Suprapubic skin (tissue), 4 donors: ENCODE data around the gene BOLA3. TPM values are rescaled to one million over a fixed set of nuclear protein-coding genes. Genes with fewer than 3 reads are reported as not detected.
A peak's percentile ranks its signal among the peaks of the same experiment; 100 is the strongest.

Experiments used
- DNase-seq, 2 donors: peaks; one replicate each; pipeline ENCODE4 v3.0.0-alpha.2; 2019; ENCODE audit warnings: low spot score in 2 of 2
- H3K27ac ChIP-seq: fragments of 200-600 bp; sonication (generic); one replicate; pipeline ENCODE4 v1.5.1; 2019
- H3K27me3 ChIP-seq: fragments of 200-600 bp; sonication (generic); one replicate; pipeline ENCODE4 v1.5.1; 2019
- H3K36me3 ChIP-seq: fragments of 200-600 bp; sonication (generic); one replicate; pipeline ENCODE4 v1.5.1; 2019
- H3K4me1 ChIP-seq: fragments of 200-600 bp; sonication (generic); one replicate; pipeline ENCODE4 v1.5.1; 2019
- H3K4me3 ChIP-seq: fragments of 200-600 bp; sonication (generic); one replicate; pipeline ENCODE4 v1.5.1; 2019; ENCODE audit warnings: mild to moderate bottlenecking
- H3K9me3 ChIP-seq: fragments of 200-600 bp; sonication (generic); one replicate; pipeline ENCODE4 v1.5.1; 2019
- EP300 ChIP-seq: sonication (generic); formaldehyde crosslinking; IDR thresholded peaks from one replicate; pipeline ENCODE4 v1.6.1; 2017; ENCODE audit warnings: antibody characterized with exemption
- POLR2A ChIP-seq, 2 donors: fragments of 450-650 bp; IDR thresholded peaks; one replicate each; pipeline ENCODE4 v1.6.1; 2017; ENCODE audit warnings: antibody characterized with exemption in 2 of 2, mild to moderate bottlenecking in 2 of 2, moderate library complexity in 2 of 2
- POLR2AphosphoS5 ChIP-seq, 3 donors: sonication (generic); formaldehyde crosslinking; IDR thresholded peaks; one replicate each; pipeline ENCODE4 v1.6.1; 2017; ENCODE audit warnings: antibody characterized with exemption in 3 of 3
- WGBS: methylation state at CpG from one replicate; pipeline ENCODE4 v1.1.5; 2018; 5-methylcytosine and 5-hydroxymethylcytosine counted together
- total RNA-seq, 4 donors: library from RNA; depleted of rRNA; stranded (reverse); fragments of >200 nt; gene quantifications; one replicate each; pipeline ENCODE4 v1.1.0, GENCODE V29; 2016
- TF ChIP-seq, protein P1 (sequence below), 2 donors: fragments of 200-600 bp in 1 of 2; fragments of 450-650 bp in 1 of 2; sonication (generic) in 1 of 2; IDR thresholded peaks; one replicate each; pipeline ENCODE4 v1.5.1; 2016 to 2019; ENCODE audit warnings: antibody characterized with exemption in 2 of 2, mild to moderate bottlenecking in 1 of 2, moderate library complexity in 1 of 2

Gene BOLA3
- total RNA-seq, 4 donors from 2014 or later = 18.9 to 44.0 (median 28.1) TPM

DNA sequence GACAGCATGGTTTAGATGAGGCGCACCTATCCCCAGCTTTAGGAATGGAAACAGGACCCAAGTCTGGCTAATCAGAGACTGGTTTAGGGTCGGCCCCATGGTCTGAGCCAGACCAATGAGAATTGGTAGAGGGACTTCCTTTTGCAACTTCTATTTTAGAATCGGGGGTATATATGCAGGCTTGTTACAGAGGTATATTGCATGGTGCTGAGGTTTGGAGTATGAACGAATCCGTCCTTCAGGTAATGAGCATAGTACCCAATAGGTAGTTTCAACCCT, 1.5 kb upstream of the BOLA3 start:
- H3K36me3 ChIP-seq = peaks cover 10% of the 10 kb centered on the region
- H3K27ac ChIP-seq = no peak overlapping the region
- H3K9me3 ChIP-seq = no peaks in the 10 kb centered on the region
- no peak for DNase-seq
- TF ChIP-seq, protein P1, sequence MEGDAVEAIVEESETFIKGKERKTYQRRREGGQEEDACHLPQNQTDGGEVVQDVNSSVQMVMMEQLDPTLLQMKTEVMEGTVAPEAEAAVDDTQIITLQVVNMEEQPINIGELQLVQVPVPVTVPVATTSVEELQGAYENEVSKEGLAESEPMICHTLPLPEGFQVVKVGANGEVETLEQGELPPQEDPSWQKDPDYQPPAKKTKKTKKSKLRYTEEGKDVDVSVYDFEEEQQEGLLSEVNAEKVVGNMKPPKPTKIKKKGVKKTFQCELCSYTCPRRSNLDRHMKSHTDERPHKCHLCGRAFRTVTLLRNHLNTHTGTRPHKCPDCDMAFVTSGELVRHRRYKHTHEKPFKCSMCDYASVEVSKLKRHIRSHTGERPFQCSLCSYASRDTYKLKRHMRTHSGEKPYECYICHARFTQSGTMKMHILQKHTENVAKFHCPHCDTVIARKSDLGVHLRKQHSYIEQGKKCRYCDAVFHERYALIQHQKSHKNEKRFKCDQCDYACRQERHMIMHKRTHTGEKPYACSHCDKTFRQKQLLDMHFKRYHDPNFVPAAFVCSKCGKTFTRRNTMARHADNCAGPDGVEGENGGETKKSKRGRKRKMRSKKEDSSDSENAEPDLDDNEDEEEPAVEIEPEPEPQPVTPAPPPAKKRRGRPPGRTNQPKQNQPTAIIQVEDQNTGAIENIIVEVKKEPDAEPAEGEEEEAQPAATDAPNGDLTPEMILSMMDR (IDR thresholded peaks at IDR 0.05) = no peak
- no peak for TF ChIP-seq EP300
- TF ChIP-seq POLR2A (IDR thresholded peaks at IDR 0.05) = no peak
- no peak for TF ChIP-seq POLR2AphosphoS5 (IDR thresholded peaks at IDR 0.05)
- WGBS = 92% methylated on average over 5 of the region's 5 CpGs
- no peak overlapping the region for H3K4me3 ChIP-seq
- peaks cover 20% of the 10 kb centered on the region for H3K4me1 ChIP-seq
- no peaks in the 10 kb centered on the region for H3K27me3 ChIP-seq

DNA sequence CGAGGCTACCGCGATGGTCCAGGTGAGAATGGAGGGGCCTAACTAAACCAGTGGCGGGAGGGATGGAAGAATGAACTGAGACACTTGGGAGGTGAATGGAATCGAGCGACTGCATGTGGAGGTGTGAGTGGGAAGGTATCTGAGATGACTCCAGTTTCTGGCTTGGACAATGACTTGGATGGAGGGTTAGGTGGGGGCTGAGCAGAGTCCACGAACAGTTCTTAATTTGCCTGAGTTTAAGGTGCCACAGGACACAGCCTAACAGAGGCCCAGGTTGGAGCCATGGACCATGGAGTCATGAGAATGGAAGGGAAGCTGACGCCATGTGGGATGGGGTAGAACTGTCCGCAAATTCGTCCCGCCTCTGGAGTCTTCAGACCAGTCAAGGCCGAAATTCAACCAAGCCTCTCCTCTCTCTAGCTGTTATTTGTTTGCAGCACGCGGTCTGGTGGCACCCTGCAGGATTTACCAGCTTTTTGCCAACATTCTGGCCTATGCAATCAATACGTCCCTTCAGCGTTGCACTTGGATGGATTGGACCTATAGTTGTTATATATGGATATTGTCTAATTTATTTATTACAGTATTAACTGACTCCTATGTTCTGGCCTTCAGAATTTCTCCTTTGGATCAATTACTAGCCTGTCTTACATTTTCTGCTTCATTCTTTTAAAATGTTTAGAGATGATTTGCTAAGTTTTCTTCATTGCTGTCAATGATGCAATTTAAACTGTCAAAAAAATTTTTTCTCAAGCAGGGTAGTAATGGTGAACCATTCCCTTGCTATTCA, 940 bp upstream of the BOLA3 start:
- no peaks in the 10 kb centered on the region for H3K9me3 ChIP-seq
- peaks cover 5% of the 10 kb centered on the region for H3K36me3 ChIP-seq
- H3K27me3 ChIP-seq = no peaks in the 10 kb centered on the region
- H3K4me1 ChIP-seq = peaks cover 20% of the 10 kb centered on the region
- 57% methylated on average over 16 of the region's 16 CpGs for WGBS
- TF ChIP-seq EP300 = no peak
- no peak for TF ChIP-seq POLR2A (IDR thresholded peaks at IDR 0.05)
- TF ChIP-seq, protein P1 (IDR thresholded peaks at IDR 0.05) = no peak
- TF ChIP-seq POLR2AphosphoS5 (IDR thresholded peaks at IDR 0.05) = no peak
- H3K4me3 ChIP-seq = peak overlapping the region; percentile 87
- H3K27ac ChIP-seq = no peak overlapping the region
- no peak for DNase-seq

DNA sequence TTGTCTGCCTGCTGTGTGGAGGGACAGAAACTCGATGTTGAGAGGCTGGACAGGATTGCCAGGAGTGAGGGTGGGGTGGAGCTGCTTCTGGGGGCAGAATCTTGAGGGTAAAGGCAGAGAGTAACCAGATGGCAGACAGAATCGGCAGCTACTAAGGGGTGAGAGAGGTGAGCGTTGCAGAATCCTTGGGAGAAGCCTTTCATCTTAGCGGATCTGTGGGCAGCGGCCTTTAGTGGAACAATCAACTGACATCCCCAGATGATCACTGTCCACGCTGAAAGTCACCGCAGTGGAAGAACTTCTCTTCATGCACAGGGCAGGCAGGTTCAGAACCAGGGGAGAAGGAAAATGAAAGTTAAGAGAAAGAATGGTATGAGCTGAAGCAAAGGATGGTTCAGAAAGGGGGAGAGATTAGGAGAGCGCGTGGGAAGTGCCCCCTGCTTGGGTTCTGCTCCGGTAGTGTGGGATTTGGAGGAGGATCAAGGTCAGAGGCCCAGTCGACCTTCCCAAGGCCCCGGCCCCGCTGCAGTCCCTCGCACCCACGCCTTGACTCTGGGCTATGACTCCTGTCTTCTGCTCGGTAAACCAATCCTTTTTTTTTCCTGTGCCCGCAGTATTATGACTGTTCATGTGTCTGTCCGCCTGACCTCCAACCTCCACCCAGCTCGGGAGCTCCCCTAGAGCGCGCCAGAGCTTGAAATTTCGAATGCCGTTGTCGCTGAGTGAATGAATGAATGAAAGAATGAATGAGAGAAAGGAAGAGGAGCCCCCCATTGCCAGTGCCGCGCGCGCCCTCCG, 584 bp downstream of the BOLA3 start:
- Histone ChIP-seq H3K36me3 (peaks cover 6% of the 10 kb centered on the region), H3K4me3 (peak overlapping the region; percentile 87), H3K4me1 (peaks cover 20% of the 10 kb centered on the region), H3K27me3 (no peaks in the 10 kb centered on the region), H3K27ac (no peak overlapping the region), H3K9me3 (no peaks in the 10 kb centered on the region)
- TF ChIP-seq POLR2AphosphoS5 (IDR thresholded peaks at IDR 0.05) (no peak), POLR2A (IDR thresholded peaks at IDR 0.05) (no peak), EP300 (no peak)
- TF ChIP-seq, protein P1 (IDR thresholded peaks at IDR 0.05) = no peak
- no peak for DNase-seq
- 6% methylated on average over 29 of the region's 29 CpGs for WGBS

DNA sequence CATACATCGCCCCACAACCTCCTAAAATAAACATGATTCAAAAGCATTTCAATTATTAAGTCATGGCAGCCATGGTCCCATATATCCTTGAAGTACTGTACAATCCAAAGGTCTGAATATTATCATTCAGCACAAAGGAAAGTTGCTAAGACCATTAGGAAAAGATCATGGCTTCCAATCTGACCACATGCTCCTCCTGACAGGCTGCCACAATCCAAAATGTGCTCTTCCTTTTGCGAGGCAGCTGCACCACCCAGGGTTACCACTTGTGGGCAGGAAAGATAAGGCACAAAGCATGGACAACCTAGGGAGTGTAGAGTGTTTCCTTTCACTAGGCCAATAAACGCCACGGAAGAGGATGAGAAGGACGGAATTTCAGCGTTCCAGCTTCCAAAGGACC, 5.4 kb downstream of the BOLA3 start:
- Histone ChIP-seq H3K27me3 (no peaks in the 10 kb centered on the region), H3K4me3 (no peak overlapping the region), H3K27ac (no peak overlapping the region), H3K36me3 (peaks cover 14% of the 10 kb centered on the region), H3K9me3 (no peaks in the 10 kb centered on the region), H3K4me1 (peaks cover 10% of the 10 kb centered on the region)
- TF ChIP-seq POLR2A (IDR thresholded peaks at IDR 0.05) (no peak), EP300 (no peak), POLR2AphosphoS5 (IDR thresholded peaks at IDR 0.05) (no peak)
- TF ChIP-seq, protein P1 (IDR thresholded peaks at IDR 0.05) = no peak
- no peak for DNase-seq
- WGBS = 76% methylated on average over 6 of the region's 6 CpGs

DNA sequence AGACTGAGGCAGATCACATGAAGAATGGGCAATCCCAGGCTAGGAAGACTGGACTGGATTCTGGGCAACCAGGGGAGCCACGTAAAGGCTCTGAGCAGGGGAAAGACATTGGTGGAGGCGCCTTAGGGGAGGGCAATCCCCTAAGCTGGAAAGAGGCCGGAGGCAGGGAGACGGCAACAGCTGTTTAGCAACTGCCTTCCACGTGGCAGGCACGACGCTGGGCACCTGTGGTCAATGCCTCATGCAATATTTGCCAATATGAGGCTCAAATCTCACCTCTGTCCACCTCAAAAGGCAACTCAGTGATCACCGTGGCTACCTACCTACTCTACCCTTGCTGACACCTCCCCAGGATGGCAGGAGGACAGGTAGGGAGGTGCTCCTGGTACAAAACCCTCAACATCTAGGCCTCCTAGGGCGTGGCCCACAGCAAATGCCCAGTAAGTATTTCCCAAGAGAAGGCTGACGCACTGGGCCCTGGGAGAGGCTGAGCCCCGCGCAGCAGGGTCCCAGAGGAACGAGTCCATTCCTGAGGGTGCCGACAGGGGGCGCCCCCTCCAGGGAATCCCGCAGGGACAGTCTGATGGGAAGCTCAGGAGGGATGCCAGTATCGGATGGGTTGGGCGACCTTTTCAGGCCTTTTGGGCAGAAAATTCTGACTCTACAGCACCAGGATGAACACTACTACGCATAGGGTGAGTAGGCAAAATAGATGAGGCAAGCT, 8.9 kb downstream of the BOLA3 start:
- Histone ChIP-seq H3K27ac (no peak overlapping the region), H3K9me3 (no peaks in the 10 kb centered on the region), H3K4me1 (no peaks in the 10 kb centered on the region), H3K27me3 (no peaks in the 10 kb centered on the region), H3K4me3 (no peak overlapping the region), H3K36me3 (peaks cover 29% of the 10 kb centered on the region)
- TF ChIP-seq POLR2A (IDR thresholded peaks at IDR 0.05) = no peak
- TF ChIP-seq EP300 = no peak
- TF ChIP-seq, protein P1 (IDR thresholded peaks at IDR 0.05) = no peak
- no peak for TF ChIP-seq POLR2AphosphoS5 (IDR thresholded peaks at IDR 0.05)
- no peak for DNase-seq
- WGBS = 88% methylated on average over 16 of the region's 19 CpGs
